ENCODE data around the gene RBM7.

DNA sequence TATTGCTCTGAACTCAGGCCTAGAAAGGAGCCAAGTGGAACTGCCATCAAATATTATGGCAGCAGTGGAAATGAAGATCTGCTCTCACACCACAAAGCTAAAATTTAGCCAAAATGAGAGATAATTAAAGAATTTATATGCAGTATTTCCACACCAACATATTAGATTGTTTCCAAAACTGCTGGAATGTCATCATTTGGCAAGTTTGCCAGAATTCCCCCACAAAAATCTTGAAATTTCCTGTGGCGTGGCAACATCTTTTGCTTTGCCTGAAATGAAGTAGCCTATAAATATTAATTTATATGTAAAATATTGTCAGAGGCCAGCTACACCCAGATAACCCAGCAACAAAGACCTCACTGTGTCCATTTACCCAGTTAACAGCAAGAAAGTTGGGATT lies 13.9 kb upstream of the RBM7 start:
- TF ChIP-seq, protein P1, sequence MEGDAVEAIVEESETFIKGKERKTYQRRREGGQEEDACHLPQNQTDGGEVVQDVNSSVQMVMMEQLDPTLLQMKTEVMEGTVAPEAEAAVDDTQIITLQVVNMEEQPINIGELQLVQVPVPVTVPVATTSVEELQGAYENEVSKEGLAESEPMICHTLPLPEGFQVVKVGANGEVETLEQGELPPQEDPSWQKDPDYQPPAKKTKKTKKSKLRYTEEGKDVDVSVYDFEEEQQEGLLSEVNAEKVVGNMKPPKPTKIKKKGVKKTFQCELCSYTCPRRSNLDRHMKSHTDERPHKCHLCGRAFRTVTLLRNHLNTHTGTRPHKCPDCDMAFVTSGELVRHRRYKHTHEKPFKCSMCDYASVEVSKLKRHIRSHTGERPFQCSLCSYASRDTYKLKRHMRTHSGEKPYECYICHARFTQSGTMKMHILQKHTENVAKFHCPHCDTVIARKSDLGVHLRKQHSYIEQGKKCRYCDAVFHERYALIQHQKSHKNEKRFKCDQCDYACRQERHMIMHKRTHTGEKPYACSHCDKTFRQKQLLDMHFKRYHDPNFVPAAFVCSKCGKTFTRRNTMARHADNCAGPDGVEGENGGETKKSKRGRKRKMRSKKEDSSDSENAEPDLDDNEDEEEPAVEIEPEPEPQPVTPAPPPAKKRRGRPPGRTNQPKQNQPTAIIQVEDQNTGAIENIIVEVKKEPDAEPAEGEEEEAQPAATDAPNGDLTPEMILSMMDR (IDR thresholded peaks at IDR 0.05; ENCODE audit: low read depth, low read length, poor library complexity, severe bottlenecking), result no peak
- no peak for TF ChIP-seq EZH2phosphoT487 (IDR thresholded peaks at IDR 0.05; ENCODE audit: borderline replicate concordance, low read length)

Data from DOHH2 (cell line).